Measurements from ENCODE around the gene FGGY. TPM values are rescaled to one million over a fixed set of nuclear protein-coding genes. Genes with fewer than 3 reads are reported as not detected.
"Not testable (repeated sequence)": the region's sequence is repeated elsewhere in the genome, so short reads cannot be mapped to it uniquely, and the experiment has no call there.

The FGGY gene
- polyA plus RNA-seq, 12 donors = 8.5 to 16.8 (median 13.8) TPM; not detected in 1

GRCh38 chr1:59509341-59509875 lies 212.5 kb downstream of the FGGY start:
- no peak for DNase-seq

DNA sequence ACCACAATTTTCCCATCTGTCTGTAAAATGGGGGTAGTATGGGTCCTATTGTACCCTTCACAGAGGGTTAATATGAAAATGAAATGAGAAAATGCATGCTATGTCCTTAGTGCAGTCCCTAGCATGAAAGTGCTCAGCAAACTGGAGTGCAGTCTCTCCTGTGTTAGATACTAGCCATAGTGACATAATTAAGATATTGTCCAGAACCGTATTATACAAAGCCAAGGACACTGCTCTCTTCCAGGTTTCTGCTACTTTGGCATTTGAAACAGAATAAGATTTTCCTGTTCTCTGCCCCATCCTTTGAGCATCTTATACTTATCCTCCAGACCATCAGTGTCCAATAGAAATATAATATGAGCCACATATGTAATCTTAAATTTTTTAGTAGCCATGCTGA lies 213.4 kb downstream of the FGGY start:
- no peak for DNase-seq

GRCh38 chr1:59511476-59512465 lies 214.9 kb downstream of the FGGY start:
- DNase-seq = no peak

- DNase-seq = no peak
These were observed 215.8 kb downstream of the FGGY start for GRCh38 chr1:59512702-59513101.

GRCh38 chr1:59514061-59514909 lies 217.4 kb downstream of the FGGY start:
- no peak for DNase-seq

GRCh38 chr1:59516881-59517280 lies 220.0 kb downstream of the FGGY start:
- no peak for DNase-seq

- DNase-seq = no peak
These were observed 223.3 kb downstream of the FGGY start for GRCh38 chr1:59520194-59520593.

DNA sequence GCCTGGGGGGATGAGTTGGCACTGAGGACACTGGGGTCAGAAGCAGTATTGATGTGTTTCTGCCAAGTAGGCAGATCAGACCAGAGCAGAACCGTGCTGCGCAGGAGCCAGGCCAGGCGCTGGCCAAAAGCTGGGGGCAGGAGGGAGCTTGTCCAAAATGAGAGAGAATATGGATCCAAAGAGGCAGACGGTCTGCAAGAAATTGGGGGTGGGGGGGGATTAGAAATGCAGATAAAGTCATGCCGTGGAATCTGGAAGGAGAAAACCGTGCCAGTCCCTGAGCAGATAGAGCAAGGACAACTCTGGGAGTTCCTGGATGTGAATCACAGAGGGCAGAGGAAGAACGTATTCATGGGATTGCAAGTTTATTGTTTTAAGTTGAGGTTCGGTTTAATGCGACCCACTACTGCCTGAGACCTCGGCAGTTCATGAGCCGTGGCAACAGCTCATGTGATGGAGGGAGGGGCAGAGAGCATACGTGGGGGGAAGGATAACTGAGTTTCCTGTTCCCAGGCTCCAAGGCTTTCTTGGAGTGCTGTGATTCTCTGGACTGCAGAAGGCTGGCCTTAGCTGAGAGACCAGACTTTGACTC lies 224.0 kb downstream of the FGGY start:
- DNase-seq = no peak

GRCh38 chr1:59521456-59521855 lies 224.6 kb downstream of the FGGY start:
- no peak for DNase-seq

DNA sequence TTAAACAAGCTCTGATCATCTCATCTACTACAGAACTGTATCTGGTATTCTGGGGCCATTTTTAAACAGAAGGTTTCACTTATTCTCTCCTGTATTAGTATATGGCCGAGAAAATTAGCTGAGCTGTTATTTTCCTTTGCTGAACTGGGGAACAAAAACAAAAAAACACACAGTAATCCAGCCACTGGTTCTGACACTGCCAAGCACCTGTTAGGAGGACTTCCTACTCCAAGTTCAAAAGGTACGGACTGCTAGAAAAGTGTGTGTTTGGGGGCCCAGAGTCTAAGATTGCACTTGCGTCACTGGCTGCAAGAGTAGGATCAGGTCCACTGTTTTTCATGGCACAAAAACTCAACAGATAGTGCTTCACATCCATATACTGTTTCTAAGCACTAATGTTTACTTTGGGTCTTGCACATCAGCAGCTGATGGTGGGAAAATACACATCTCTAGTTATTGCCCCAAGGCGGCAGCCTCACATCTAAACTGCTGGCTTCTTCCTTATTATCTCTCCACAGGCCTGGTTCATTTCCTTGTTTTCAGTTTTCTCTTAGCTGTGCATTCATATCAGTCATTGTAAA lies 226.1 kb downstream of the FGGY start:
- no peak for DNase-seq

DNA sequence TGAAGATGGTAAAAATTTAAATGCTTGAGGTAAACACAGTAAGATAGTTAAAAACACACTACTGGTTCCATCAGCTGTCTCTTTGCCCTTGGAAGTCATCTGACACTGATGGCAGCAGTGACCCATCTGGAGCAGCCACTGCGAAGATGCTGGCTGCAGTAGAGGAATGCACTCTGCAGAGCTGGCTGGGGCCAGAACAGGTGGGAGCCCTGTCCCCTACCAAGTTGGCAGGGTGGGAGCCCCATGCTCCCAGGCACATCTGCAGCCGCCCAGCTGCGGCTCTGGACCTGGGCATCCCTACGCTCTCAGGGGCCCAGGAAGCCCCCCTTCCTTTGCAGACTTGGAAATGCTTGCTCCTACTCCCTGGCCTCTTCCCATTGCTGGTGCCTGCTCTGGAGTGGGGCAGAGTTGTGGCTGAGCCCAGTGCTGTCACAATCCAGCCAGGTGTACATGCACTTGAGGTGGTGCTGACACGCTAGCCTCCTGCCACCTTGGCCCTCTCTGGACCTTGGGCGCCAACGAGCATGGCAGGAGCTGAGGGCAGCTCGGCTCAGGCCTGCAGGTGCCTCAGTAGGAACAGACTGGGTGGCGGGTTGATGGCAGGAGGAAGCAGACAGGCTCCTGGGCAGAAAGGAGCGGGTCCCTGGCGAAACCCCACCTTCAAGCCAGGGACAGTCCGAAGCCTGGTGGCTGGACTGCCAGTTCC lies 227.0 kb downstream of the FGGY start:
- no peak for DNase-seq

- DNase-seq = no peak
These were observed 229.3 kb downstream of the FGGY start for GRCh38 chr1:59526240-59526639.

DNA sequence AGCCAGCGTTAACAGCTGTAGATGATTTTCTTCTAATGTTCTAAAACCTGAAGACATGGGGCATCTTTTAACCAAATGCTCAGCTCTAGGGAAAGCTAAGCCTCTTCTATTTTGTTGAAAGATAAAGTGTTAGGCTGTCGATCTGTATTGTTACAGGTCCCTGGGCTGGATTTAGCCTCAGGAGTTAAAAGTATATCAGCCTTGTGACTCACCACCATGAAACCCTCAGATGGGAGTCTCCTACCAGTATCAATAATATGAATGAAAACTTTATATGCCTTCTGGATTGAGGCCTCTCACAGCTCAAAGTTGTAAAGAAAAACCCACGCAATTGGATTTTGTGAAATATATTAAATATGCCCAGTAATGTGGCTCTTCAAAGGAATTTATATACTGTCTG lies 231.6 kb downstream of the FGGY start:
- DNase-seq = no peak

GRCh38 chr1:59528900-59529299 lies 232.0 kb downstream of the FGGY start:
- DNase-seq = no peak

- DNase-seq = no peak
These were observed 233.2 kb downstream of the FGGY start for GRCh38 chr1:59530119-59530518.

DNA sequence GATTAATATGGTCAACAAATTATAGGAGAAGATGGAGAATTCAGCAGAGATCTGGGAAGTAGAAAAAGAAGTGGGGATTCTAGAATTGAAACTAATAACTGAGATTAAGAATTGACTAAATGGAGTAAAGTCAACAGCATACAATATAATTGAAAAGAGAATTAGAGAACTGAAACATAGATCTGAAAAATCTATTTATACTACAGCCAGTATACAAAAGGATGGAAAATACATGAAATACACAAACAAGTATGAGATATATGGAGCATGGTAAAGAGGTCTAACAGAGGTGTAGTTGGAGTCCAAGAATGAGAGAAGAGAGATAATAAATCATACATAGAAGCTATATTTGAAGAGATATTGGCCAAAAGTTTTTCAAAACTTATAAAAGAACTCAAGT lies 235.2 kb downstream of the FGGY start:
- no peak for DNase-seq

DNA sequence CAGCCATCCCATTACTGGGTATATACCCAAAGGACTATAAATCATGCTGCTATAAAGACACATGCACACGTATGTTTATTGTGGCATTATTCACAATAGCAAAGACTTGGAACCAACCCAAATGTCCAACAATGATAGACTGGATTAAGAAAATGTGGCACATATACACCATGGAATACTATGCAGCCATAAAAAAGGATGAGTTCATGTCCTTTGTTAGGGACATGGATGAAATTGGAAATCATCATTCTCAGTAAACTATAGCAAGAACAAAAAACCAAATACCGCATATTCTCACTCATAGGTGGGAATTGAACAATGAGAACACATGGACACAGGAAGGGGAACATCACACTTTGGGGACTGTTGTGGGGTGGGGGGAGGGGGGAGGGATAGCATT lies 241.6 kb downstream of the FGGY start:
- not testable (repeated sequence) for DNase-seq

- no peak for DNase-seq
These were observed 243.2 kb downstream of the FGGY start for GRCh38 chr1:59539961-59540681.

- no peak for DNase-seq
These were observed 244.3 kb downstream of the FGGY start for GRCh38 chr1:59541161-59541560.

DNA sequence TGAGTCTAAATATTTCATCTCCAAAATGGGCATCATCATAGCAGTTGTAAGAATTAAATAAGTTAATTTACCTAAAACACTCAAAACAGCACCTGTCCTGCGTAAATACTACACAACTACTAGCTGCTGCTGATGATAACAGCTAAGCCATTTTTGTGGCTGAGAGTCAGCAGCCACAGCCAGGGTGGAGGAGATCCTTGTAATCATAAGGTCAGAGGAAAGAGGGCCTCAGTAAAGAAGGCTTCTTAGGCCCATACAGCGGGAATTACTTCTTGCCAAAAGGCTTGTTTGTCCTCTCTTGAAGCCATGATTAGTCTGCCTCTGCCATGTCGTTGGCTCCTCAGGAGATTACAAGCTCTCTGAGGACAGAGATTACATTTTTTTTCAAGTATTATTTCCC lies 245.0 kb downstream of the FGGY start:
- DNase-seq = no peak
